ENCODE measurements around the gene PRXL2B.

The PRXL2B gene

DNA sequence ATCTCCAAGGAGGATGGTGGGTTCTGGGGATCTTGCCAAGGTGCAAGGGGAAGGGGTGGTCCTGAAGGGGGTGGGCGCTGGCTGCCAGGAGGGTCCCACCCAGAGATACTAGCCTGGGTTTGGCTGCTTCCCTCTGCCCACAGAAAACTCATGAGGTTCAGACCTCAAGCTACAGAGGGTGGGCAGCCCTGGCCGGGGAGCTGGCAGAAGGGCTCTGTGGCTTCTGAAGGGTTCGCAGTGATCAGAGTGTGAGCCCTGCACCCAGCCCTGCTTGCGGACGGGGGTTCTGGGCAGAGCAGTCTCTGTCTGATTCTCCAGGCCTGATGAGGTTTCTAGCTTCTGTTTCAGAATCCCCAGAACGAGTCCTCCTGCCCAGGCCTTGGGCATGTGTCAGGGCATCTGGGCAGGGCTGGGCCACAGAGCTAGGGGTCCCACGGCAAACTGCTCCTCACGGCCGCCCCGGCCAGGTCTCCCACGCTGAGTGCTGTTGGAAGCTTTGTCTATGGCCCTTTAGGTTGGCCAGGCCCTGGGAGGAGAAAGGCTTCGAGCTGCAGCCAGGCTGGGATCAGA lies 46.9 kb downstream of the PRXL2B start:
- no peak for DNase-seq (ENCODE audit: low read depth in 1 of 2, low spot score in 1 of 2)

DNA sequence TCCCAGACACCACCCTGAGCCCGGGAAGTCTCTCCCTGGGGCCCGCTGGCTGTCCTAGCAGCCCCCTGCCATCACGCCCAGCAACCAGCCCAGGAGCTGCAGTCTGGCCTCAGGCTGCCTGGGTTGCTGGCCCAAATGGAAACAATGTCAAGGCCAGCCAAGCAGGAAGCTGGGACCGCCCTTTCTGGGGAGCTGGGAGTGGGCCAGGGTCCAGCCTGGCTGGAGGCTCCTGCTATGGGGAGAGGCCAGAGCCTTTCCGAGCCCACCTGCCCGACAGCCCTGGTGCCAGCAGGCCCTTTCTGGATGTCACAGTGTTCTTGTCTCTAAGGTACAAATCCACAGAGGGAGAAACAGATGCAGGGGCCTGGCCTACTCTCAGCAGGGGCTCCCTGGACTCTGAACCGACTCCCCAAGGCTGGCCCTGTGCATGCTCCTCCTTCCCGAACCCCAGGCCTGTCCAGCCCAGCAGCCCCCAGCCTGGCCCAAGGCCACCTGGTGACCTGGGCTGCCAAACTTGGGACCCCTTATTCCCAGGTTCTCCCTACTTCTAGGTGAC lies 47.4 kb downstream of the PRXL2B start:
- DNase-seq (ENCODE audit: low read depth in 1 of 2, low spot score in 1 of 2) = no peak

DNA sequence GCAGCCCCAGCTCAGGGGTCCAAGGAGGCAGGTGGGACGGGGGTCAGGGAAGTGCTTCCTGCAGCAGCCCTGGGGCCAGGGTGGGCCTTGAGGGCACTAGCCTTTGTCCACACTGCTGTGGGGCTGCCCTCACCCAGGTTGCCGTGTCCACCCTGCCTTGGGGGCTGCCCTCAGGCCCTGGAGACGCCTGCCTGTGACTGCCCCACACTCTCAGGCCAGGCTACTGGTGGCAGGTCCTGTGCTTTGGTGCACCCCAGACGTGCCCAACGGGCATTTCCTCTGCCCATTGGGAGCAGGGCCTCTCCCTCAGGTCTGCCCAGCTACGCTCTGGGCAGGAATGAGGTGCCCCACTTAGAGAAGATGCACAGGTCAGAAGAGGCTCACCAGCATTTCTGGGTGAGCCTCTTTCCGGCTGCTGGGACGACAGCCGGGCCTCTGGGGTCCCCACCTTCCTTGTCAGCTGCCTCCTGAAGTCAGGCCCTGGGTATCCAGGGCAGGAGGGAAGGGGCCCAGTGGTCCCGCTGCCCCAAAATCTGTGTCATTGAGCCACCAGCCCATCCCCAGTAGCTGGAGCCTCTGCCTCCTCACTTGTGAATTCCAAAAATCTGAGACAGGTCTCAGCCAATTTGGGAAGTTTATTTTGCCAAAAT lies 48.9 kb downstream of the PRXL2B start:
- DNase-seq (ENCODE audit: low read depth in 1 of 2, low spot score in 1 of 2) = no peak

DNA sequence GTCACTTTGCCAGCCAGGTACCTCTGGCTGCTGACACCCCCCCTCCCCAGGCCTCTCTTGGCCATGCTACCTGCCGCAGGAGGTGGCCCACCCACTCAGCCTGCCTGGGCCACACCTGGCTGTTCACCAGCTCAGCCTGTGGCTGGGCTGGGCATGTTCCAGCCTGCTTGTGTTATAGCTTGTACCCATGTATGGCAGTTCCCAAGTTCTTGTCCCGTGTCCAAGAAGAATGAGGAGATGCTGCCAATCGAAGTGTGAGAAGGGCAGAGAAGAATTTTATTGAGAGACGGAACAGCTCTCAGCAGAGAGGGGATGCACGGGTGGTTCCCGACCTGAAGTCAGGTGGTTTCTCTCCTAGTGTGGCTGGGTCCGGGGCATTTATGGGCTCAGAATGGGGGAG lies 50.2 kb downstream of the PRXL2B start:
- DNase-seq (ENCODE audit: low read depth in 1 of 2, low spot score in 1 of 2) = no peak

DNA sequence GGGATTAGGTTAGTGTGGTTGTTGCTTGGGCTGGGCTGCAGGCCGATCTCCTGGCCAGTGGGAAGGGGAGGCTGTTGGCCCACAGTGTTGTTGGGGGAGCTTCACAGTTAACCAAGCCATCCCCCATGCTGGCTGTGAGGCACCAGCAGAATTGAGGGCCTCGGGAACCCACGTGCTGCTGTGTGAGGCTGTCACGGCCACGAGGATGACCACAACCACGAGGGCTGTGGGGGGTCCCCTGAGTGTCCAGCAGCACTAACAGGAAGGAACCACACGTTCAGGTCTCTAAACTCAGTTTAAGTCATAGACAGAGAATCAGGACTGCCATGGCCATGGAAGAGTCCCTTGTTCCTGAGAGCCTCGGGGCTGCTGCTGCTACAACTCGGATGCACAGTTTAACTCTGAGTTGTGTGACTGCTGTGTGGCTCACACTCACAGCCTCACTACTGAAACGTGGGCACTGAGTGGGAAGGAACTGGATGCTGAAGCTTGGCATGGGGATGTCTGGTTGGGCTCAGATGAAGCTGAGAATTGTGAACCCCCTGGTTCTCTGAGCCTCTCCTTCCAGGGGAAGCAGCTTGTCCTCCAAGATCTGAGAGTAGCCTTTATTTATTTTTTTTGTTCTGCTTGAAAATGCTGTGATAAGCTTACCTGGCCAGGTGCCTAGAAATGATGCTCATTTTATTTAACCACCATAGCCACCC lies 51.0 kb downstream of the PRXL2B start:
- DNase-seq (ENCODE audit: low read depth in 1 of 2, low spot score in 1 of 2) = no peak

DNA sequence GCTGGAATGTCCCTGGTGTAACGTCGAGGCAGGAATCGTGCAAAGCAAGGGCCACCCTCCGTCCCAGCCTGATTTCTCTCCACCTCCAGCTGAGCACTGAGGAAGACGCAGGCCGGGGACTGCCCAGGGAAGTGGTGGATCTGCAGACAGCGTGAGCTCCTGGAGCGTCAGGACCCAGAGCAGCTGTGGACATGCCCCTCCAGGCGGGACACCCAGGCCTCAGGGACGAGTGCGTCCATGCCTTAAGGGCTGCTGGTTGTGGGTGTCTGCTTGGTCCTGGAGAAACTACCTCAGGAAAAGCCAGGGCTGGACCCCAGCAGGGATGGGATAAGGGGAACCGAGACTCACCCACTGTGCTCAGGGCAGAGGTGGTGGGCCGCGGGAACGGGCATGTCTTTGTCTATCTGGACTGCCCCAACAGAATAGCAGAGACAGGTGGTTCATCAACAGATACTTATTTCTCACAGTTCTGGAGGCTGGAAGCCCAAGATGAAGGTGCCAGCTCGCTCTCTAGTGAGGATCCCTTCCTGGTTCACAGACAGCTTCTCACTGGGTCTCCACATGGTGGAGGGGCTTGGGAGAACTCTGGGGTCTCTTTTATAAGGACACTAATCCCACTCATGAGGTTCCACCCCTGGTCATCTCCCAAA lies 52.0 kb downstream of the PRXL2B start:
- no peak for DNase-seq (ENCODE audit: low read depth in 1 of 2, low spot score in 1 of 2)

DNA sequence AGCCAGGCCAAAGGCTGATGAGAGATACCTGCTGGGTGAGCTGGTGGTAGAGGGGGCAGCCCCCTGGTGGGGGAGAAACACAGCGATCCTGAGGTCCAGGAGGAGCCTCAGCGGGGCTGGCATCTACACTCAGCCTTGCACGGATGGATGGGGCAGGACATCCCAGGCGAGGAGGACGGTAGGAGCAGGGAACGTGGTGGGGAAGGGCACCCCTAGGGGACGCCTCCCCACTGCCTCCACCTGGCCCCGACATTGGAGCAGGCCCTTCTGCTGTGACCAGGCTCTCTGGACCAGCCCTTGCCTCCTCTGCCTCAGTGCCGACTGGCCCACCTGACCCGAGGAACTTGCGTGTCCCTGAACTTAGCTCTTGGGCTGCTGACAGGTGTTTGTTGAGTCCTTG lies 52.6 kb downstream of the PRXL2B start:
- DNase-seq (ENCODE audit: low read depth in 1 of 2, low spot score in 1 of 2) = no peak

DNA sequence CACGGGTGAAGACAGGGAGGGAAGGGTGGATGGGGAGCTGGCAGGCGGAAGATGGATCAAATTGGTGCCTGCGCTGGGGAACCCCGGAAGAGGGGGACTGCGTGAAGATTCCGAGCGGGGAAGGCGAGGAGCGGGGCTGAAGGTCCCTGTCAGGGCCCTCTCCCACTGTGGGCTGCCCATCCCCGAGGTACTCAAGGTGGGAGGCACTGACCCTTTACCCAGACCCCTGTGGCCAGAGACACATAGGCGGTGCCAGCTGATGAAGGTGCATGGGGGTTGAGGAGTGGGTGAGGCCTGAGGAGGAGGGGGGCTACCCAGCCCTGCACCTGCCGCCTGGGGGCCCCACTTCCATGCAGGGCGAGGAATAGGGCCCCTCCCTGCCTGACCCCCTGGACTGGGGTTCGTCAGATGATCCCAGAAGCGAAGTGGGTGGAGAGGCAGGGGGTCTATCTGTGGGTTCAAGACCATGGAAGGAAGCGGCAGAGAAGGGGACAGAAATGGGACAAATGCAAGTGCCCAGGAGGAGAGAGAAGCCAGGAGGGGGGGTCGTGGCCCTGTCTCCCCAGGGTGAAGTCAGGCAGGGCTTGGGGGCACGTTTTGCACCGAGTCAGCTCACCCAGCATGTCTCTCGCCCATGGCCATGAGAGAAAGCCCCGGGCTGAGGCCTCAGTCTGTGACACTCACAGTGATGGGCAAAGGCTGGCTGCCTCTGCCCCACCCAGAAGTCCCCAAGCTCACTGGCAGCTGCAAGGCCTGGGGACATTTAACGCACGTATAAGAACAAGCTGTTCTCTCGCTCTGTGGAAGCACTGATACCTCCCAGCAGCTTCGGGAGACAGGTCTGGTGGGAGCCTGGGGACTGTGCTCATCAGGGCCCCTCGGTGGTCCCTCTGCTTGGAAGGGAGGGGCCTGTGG lies 53.3 kb downstream of the PRXL2B start:
- DNase-seq (ENCODE audit: low read depth in 1 of 2, low spot score in 1 of 2) = no peak

DNA sequence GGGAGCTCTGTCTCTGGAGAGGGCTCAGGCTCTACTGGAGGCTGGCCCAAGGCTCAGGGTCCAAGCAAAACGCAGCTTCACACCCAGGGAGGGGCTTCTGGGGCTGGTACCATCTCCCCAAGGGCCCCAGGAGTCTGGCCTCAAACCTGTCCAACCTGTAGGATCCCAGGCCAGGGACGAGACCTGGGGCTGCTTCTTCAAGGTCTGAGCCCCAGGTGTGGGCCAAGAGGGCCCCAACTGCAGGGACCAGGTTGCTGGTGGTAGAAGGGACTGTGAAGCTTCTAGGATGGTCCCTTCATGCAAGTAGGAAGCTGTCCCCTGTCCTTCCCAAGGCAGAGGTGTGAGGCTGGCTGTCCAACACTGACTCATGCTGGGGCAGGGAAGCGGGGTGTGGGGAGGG lies 54.0 kb downstream of the PRXL2B start:
- DNase-seq (ENCODE audit: low read depth in 1 of 2, low spot score in 1 of 2) = no peak

Measured in activated T-helper 1 cell treated with anti-CD3 and anti-CD28 coated beads, Interleukin-2, amount 50 U/mL, for 16 hours (primary cell).